Caco-2 (cell line): ENCODE data around the gene ZMAT3. TPM values are rescaled to one million over a fixed set of nuclear protein-coding genes. Genes with fewer than 3 reads are reported as not detected.

Experiments
- BruUV-seq: library from RNA; stranded (reverse); fragments of 400-500 nt; replicated peaks from 2 replicates; lab custom pipeline; 2021; lab: Mats Ljungman, UMichigan
- CTCF ChIA-PET: fragments of 300-600 bp; sonication (Branson Sonifier 250); formaldehyde crosslinking; loops from one replicate; lab custom pipeline; 2022; ENCODE audit warnings: antibody characterized with exemption; lab: Charles Lee
- POLR2A ChIA-PET: fragments of 300-600 bp; sonication (Branson Sonifier 250); formaldehyde crosslinking; loops from one replicate; lab custom pipeline; 2022; ENCODE audit warnings: antibody characterized with exemption; lab: Charles Lee
- DNase-seq, 2 experiments: peaks; one replicate each; pipeline versions ENCODE4 v3.0.0 to v3.0.0-alpha.2; 2020 to 2022
- H3K27me3 ChIP-seq: replicated peaks from 2 replicates; pipeline ENCODE4 v1.6.0; 2011; ENCODE audit warnings: low read length; ENCODE audit not compliant: control insufficient read depth, insufficient read depth
- H3K36me3 ChIP-seq: 2 replicates; pipeline ENCODE4 v1.5.1; 2011; ENCODE audit warnings: low read length; ENCODE audit not compliant: control insufficient read depth, insufficient read depth
- H3K4me1 ChIP-seq: fragments of 250-450 bp; sonication (Bioruptor Pico); 2 replicates; pipeline ENCODE4 v1.5.1; 2020; ENCODE audit warnings: mild to moderate bottlenecking
- H3K4me3 ChIP-seq: 2 replicates; pipeline ENCODE4 v1.5.1; 2011; ENCODE audit warnings: low read depth, mild to moderate bottlenecking, control low read depth, low read length
- H3K9me3 ChIP-seq: fragments of 250-450 bp; sonication (Bioruptor Pico); 2 replicates; pipeline ENCODE4 v1.5.1; 2020; ENCODE audit warnings: mild to moderate bottlenecking, moderate library complexity
- H3K27ac Mint-ChIP-seq: one replicate; pipeline ENCODE4 v1.8.0; 2022; ENCODE audit warnings: mixed read lengths; ENCODE audit not compliant: unreplicated experiment
- H3K27me3 Mint-ChIP-seq: one replicate; pipeline ENCODE4 v1.8.0; 2022; ENCODE audit warnings: mixed read lengths; ENCODE audit not compliant: insufficient read depth, unreplicated experiment
- H3K36me3 Mint-ChIP-seq: one replicate; pipeline ENCODE4 v1.8.0; 2022; ENCODE audit warnings: mild to moderate bottlenecking, mixed read lengths; ENCODE audit not compliant: insufficient read depth, unreplicated experiment
- H3K4me1 Mint-ChIP-seq: one replicate; pipeline ENCODE4 v1.8.0; 2022; ENCODE audit warnings: low read depth, mixed read lengths; ENCODE audit not compliant: unreplicated experiment
- H3K4me3 Mint-ChIP-seq: one replicate; pipeline ENCODE4 v1.8.0; 2022; ENCODE audit warnings: mild to moderate bottlenecking, moderate library complexity, mixed read lengths; ENCODE audit not compliant: unreplicated experiment
- H3K9me3 Mint-ChIP-seq: one replicate; pipeline ENCODE4 v1.8.0; 2022; ENCODE audit warnings: mixed read lengths; ENCODE audit not compliant: unreplicated experiment
- intact Hi-C: fragments of 100-400 bp; cut with micrococcal nuclease; formaldehyde crosslinking; loops from one replicate; pipeline ENCODE4 v1.10.0; 2022; ENCODE audit not compliant: unreplicated experiment
- total RNA-seq: library from RNA; stranded (reverse); gene quantifications from 2 replicates; pipeline ENCODE4 v1.2.3, GENCODE V29; 2022
- TF ChIP-seq, protein P1 (sequence below), 2 experiments: fragments of 200-600 bp in 1 of 2; IDR thresholded peaks; 1 replicate in 1 of 2; 2 replicates in 1 of 2; pipeline versions ENCODE4 v1.5.1 to v1.8.0; 2011 to 2022; ENCODE audit warnings: antibody characterized with exemption in 1 of 2, control low read depth in 1 of 2, inconsistent platforms in 1 of 2, low read depth in 1 of 2, low read length in 1 of 2, mild to moderate bottlenecking in 1 of 2, moderate library complexity in 1 of 2; ENCODE audit not compliant: insufficient read depth in 1 of 2, severe bottlenecking in 1 of 2, unreplicated experiment in 1 of 2

The ZMAT3 gene
- total RNA-seq, 1 experiment from 2014 or later, result 7.6 TPM

DNA sequence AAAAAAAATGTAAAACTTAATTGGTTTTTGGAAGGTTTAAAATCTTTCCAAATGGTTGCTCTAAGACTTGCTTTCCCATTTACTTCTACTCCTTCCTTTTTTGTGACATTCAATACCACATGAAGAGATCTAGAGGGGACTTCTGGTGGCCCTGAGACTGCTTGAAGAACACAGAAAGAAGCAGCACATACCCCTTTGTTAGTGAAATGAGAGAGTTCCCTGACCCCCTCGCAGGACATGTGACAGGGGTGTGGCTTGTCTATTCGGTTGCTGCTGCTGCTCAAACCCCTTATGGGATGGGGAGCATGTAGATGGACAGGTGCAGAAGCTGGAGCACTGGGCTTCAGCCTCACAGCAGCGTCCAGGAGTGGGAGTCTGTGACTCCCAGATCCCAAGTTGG lies 71.0 kb downstream of the ZMAT3 start:
- no peak overlapping the region for H3K4me3 ChIP-seq
- no peaks in the 10 kb centered on the region for H3K27me3 ChIP-seq
- BruUV-seq, result no TSS peak
- POLR2A ChIA-PET, result no interaction called here
- H3K27me3 Mint-ChIP-seq, result no peaks in the 10 kb centered on the region
- H3K4me3 Mint-ChIP-seq, result no peak overlapping the region
- H3K27ac Mint-ChIP-seq, result no peak overlapping the region
- no peaks in the 10 kb centered on the region for H3K4me1 Mint-ChIP-seq
- no peaks in the 10 kb centered on the region for H3K4me1 ChIP-seq
- H3K36me3 ChIP-seq, result no peaks in the 10 kb centered on the region
- DNase-seq, result no peak
- CTCF ChIA-PET, result no interaction called here
- intact Hi-C loops, result no loop called here
- H3K9me3 Mint-ChIP-seq, result no peaks in the 10 kb centered on the region
- H3K36me3 Mint-ChIP-seq, result no peaks in the 10 kb centered on the region
- TF ChIP-seq, protein P1, sequence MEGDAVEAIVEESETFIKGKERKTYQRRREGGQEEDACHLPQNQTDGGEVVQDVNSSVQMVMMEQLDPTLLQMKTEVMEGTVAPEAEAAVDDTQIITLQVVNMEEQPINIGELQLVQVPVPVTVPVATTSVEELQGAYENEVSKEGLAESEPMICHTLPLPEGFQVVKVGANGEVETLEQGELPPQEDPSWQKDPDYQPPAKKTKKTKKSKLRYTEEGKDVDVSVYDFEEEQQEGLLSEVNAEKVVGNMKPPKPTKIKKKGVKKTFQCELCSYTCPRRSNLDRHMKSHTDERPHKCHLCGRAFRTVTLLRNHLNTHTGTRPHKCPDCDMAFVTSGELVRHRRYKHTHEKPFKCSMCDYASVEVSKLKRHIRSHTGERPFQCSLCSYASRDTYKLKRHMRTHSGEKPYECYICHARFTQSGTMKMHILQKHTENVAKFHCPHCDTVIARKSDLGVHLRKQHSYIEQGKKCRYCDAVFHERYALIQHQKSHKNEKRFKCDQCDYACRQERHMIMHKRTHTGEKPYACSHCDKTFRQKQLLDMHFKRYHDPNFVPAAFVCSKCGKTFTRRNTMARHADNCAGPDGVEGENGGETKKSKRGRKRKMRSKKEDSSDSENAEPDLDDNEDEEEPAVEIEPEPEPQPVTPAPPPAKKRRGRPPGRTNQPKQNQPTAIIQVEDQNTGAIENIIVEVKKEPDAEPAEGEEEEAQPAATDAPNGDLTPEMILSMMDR (IDR thresholded peaks at IDR 0.05; ENCODE audit: insufficient read depth in 1 of 2, low read depth in 1 of 2, low read length in 1 of 2, severe bottlenecking in 1 of 2, unreplicated experiment in 1 of 2), result no peak
- no peaks in the 10 kb centered on the region for H3K9me3 ChIP-seq

GRCh38 chr3:179000144-179000543 lies 71.5 kb downstream of the ZMAT3 start:
- no peak overlapping the region for H3K4me3 ChIP-seq
- H3K9me3 ChIP-seq, result no peaks in the 10 kb centered on the region
- H3K27me3 Mint-ChIP-seq, result no peaks in the 10 kb centered on the region
- no peak overlapping the region for H3K4me3 Mint-ChIP-seq
- no peak overlapping the region for H3K27ac Mint-ChIP-seq
- no peaks in the 10 kb centered on the region for H3K4me1 ChIP-seq
- intact Hi-C loops, result no loop called here
- H3K36me3 ChIP-seq, result no peaks in the 10 kb centered on the region
- ChIA-PET CTCF (no interaction called here), POLR2A (no interaction called here)
- TF ChIP-seq, protein P1 (IDR thresholded peaks at IDR 0.05; ENCODE audit: insufficient read depth in 1 of 2, low read depth in 1 of 2, low read length in 1 of 2, severe bottlenecking in 1 of 2, unreplicated experiment in 1 of 2), result no peak
- H3K9me3 Mint-ChIP-seq, result no peaks in the 10 kb centered on the region
- no peaks in the 10 kb centered on the region for H3K36me3 Mint-ChIP-seq
- no peaks in the 10 kb centered on the region for H3K4me1 Mint-ChIP-seq
- no TSS peak for BruUV-seq
- H3K27me3 ChIP-seq, result no peaks in the 10 kb centered on the region
- no peak for DNase-seq

GRCh38 chr3:178996399-178996798 lies 75.2 kb downstream of the ZMAT3 start:
- Mint-ChIP-seq H3K9me3 (no peaks in the 10 kb centered on the region), H3K4me1 (no peaks in the 10 kb centered on the region), H3K27me3 (no peaks in the 10 kb centered on the region), H3K36me3 (no peaks in the 10 kb centered on the region), H3K4me3 (no peak overlapping the region), H3K27ac (no peak overlapping the region)
- BruUV-seq, result no TSS peak
- DNase-seq, result no peak
- H3K4me3 ChIP-seq, result no peak overlapping the region
- no peaks in the 10 kb centered on the region for H3K9me3 ChIP-seq
- no peaks in the 10 kb centered on the region for H3K4me1 ChIP-seq
- ChIA-PET CTCF (no interaction called here), POLR2A (no interaction called here)
- no peaks in the 10 kb centered on the region for H3K36me3 ChIP-seq
- intact Hi-C loops, result no loop called here
- TF ChIP-seq, protein P1 (IDR thresholded peaks at IDR 0.05; ENCODE audit: insufficient read depth in 1 of 2, low read depth in 1 of 2, low read length in 1 of 2, severe bottlenecking in 1 of 2, unreplicated experiment in 1 of 2), result no peak
- no peaks in the 10 kb centered on the region for H3K27me3 ChIP-seq
